Mesendoderm (in vitro differentiated cells): ENCODE data around the gene DBH.

Source experiments
- DNase-seq: peaks from one replicate; pipeline ENCODE4 v3.0.0; 2013
- H2AK5ac ChIP-seq: 2 replicates; pipeline ENCODE4 v1.6.1; 2013; ENCODE audit warnings: low read length, inconsistent platforms
- H2BK120ac ChIP-seq: 2 replicates; pipeline ENCODE4 v1.6.1; 2013; ENCODE audit warnings: low read depth, mild to moderate bottlenecking, low read length, moderate library complexity, mixed read lengths
- H2BK15ac ChIP-seq: replicated peaks from 2 replicates; pipeline ENCODE4 v1.6.1; 2013; ENCODE audit warnings: low read depth, mild to moderate bottlenecking, moderate library complexity
- H2BK5ac ChIP-seq: 2 replicates; pipeline ENCODE4 v1.6.1; 2013; ENCODE audit warnings: low read length, inconsistent platforms
- H3K18ac ChIP-seq: 2 replicates; pipeline ENCODE4 v1.6.1; 2013; ENCODE audit warnings: mild to moderate bottlenecking, low read length, mixed read lengths
- H3K23ac ChIP-seq: one replicate; pipeline ENCODE4 v1.6.1; 2013; ENCODE audit warnings: low read length
- H3K27ac ChIP-seq: 2 replicates; pipeline ENCODE4 v1.5.1; 2013; ENCODE audit warnings: low read depth, mild to moderate bottlenecking, inconsistent platforms, low read length, moderate library complexity
- H3K27me3 ChIP-seq: 2 replicates; pipeline ENCODE4 v1.6.1; 2013; ENCODE audit warnings: low read length, control low read depth, mild to moderate bottlenecking, inconsistent platforms; ENCODE audit not compliant: insufficient read depth, poor library complexity
- H3K36me3 ChIP-seq: 2 replicates; pipeline ENCODE4 v1.6.1; 2013; ENCODE audit warnings: low read length, inconsistent platforms; ENCODE audit not compliant: control insufficient read depth, insufficient read depth
- H3K4ac ChIP-seq: one replicate; pipeline ENCODE4 v1.6.1; 2013; ENCODE audit warnings: low read depth, mild to moderate bottlenecking, low read length, moderate library complexity
- H3K4me1 ChIP-seq: 2 replicates; pipeline ENCODE4 v1.6.1; 2013; ENCODE audit warnings: low read depth, low read length, inconsistent platforms; ENCODE audit not compliant: control insufficient read depth
- H3K4me2 ChIP-seq: 2 replicates; pipeline ENCODE4 v1.6.1; 2013; ENCODE audit warnings: low read length
- H3K4me3 ChIP-seq: 2 replicates; pipeline ENCODE4 v1.5.1; 2013; ENCODE audit warnings: mild to moderate bottlenecking, low read length
- H3K56ac ChIP-seq: one replicate; pipeline ENCODE4 v1.6.1; 2013; ENCODE audit warnings: low read length
- H3K79me1 ChIP-seq: 2 replicates; pipeline ENCODE4 v1.6.1; 2013; ENCODE audit warnings: low read length, inconsistent platforms
- H3K79me2 ChIP-seq: 2 replicates; pipeline ENCODE4 v1.6.1; 2013; ENCODE audit warnings: mild to moderate bottlenecking, low read length; ENCODE audit not compliant: control insufficient read depth, insufficient read depth
- H3K9ac ChIP-seq: 2 replicates; pipeline ENCODE4 v1.6.1; 2013; ENCODE audit warnings: low read length, inconsistent platforms
- H4K5ac ChIP-seq: one replicate; pipeline ENCODE4 v1.6.1; 2013; ENCODE audit warnings: low read length
- H4K8ac ChIP-seq: one replicate; pipeline ENCODE4 v1.6.1; 2013; ENCODE audit warnings: low read depth, mild to moderate bottlenecking, control low read depth, low read length, moderate library complexity
- WGBS: extraction: QIAGEN DNeasy Blood & Tissue Kit; methylation state at CpG from one replicate; pipeline ENCODE4 v1.1.7; 2013; ENCODE audit warnings: low lambda C conversion rate, missing lambda C conversion rate; ENCODE audit not compliant: insufficient coverage; ENCODE audit errors: extremely low coverage; 5-methylcytosine and 5-hydroxymethylcytosine counted together

DBH gene

DNA sequence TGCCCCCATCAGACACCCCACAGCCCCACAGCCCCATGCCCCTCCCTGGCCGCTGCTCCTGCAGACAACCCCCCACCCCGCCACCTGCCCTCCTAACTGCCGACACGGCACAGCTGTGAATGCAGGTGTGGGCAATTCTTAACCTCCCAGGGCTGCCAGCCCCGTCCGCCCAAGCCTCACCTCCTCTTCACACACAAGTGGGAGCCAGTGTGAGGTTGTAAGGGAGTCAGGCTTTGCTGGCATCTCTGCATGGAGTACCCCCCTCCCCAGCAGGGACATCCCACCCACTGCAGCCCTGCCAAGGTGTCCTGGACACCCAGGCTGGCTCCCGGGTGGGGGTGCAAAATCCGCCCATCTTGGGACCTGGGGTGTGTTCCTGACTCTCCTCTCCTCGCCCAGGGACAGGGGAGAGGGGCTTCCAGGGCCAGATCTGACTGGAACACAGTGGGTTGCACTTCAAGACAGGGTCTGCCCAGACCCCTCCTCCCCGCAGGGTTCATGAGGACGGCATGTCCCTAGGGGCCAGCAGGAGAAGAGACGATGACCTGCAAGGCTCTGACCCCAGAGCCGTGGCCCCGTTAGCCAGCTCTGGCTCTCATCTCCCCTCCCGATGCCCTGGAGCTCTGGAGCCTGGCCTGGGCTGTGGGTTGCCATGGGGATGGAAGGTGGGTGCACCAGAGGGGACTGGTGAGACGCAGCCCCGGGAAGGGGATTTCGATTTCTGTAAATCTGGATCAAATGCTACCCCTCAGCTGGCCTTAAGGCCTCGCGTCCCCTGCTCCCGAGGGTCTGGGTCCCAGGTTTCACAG, 67.6 kb downstream of the DBH start:
- Histone ChIP-seq H3K4me1 (peaks cover 4% of the 10 kb centered on the region), H3K4ac (no peak overlapping the region), H3K36me3 (no peaks in the 10 kb centered on the region), H3K79me1 (no peaks in the 10 kb centered on the region), H2AK5ac (no peak overlapping the region), H3K23ac (no peak overlapping the region), H4K8ac (no peak overlapping the region), H3K56ac (no peak overlapping the region), H3K18ac (no peak overlapping the region), H3K79me2 (no peaks in the 10 kb centered on the region), H3K4me3 (no peak overlapping the region), H2BK120ac (no peak overlapping the region), H3K27me3 (no peaks in the 10 kb centered on the region), H4K5ac (no peak overlapping the region), H2BK15ac (no peak overlapping the region), H2BK5ac (no peak overlapping the region), H3K9ac (no peak overlapping the region), H3K27ac (no peak overlapping the region), H3K4me2 (no peak overlapping the region)
- WGBS = no CpG with 5 or more reads among the region's 21 CpGs
- DNase-seq = no peak

DNA sequence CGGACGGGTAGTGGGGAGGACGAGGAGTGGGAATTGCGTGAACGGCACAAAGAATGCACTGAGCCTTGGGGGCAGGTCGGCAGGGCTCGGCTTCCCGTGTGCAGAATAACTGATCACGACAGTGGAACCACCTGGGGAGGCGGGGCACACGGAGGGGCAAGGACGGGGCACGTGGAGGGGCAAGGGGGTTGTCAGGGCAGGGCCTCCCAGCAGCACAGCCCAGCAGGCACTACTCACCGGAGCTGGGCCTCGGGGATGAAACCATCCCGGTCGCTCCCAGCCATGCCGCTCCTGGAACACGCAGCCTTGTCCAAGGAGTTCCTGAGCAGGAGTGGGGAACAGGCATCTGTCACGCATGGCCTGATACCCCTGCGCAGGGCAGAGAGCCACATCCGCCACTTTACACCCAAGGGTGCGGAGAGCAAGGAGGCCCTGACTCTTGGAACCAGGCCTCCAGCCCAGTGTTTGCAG, 68.6 kb downstream of the DBH start:
- Histone ChIP-seq H3K9ac (no peak overlapping the region), H3K79me2 (no peaks in the 10 kb centered on the region), H3K27me3 (no peaks in the 10 kb centered on the region), H3K23ac (no peak overlapping the region), H3K4me3 (no peak overlapping the region), H3K36me3 (no peaks in the 10 kb centered on the region), H2BK15ac (no peak overlapping the region), H4K5ac (no peak overlapping the region), H2BK120ac (no peak overlapping the region), H3K79me1 (no peaks in the 10 kb centered on the region), H2BK5ac (no peak overlapping the region), H3K56ac (no peak overlapping the region), H4K8ac (no peak overlapping the region), H3K4me1 (peaks cover 4% of the 10 kb centered on the region), H3K4ac (no peak overlapping the region), H3K27ac (no peak overlapping the region), H2AK5ac (no peak overlapping the region), H3K4me2 (no peak overlapping the region), H3K18ac (no peak overlapping the region)
- no peak for DNase-seq
- no CpG with 5 or more reads among the region's 23 CpGs for WGBS

DNA sequence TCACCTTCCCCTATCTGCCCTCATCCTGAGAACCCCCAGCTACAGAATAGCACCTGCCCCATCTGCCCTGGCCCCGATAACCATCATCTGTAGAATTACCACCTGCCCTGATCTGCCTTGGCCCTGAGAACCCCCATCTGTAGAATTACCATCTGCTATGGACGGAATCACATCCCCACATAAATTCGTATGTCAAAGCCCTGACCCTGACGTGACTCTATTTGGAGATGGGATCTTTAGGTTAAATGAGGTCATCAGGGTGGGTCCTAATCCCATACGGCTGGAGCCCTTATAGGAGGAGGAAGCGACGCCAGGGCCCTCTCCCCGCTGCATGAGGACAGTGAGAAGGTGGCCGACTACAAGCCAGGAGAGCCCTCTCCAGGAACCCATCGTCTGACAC, 69.4 kb downstream of the DBH start:
- Histone ChIP-seq H3K4me2 (no peak overlapping the region), H3K18ac (no peak overlapping the region), H3K56ac (no peak overlapping the region), H2BK120ac (no peak overlapping the region), H3K9ac (no peak overlapping the region), H3K79me2 (no peaks in the 10 kb centered on the region), H2BK5ac (no peak overlapping the region), H3K4me1 (peaks cover 4% of the 10 kb centered on the region), H2AK5ac (no peak overlapping the region), H3K27ac (no peak overlapping the region), H3K4me3 (no peak overlapping the region), H4K5ac (no peak overlapping the region), H3K27me3 (no peaks in the 10 kb centered on the region), H3K79me1 (no peaks in the 10 kb centered on the region), H3K36me3 (no peaks in the 10 kb centered on the region), H3K4ac (no peak overlapping the region), H4K8ac (no peak overlapping the region), H2BK15ac (no peak overlapping the region), H3K23ac (no peak overlapping the region)
- DNase-seq = no peak
- no CpG with 5 or more reads among the region's 10 CpGs for WGBS

DNA sequence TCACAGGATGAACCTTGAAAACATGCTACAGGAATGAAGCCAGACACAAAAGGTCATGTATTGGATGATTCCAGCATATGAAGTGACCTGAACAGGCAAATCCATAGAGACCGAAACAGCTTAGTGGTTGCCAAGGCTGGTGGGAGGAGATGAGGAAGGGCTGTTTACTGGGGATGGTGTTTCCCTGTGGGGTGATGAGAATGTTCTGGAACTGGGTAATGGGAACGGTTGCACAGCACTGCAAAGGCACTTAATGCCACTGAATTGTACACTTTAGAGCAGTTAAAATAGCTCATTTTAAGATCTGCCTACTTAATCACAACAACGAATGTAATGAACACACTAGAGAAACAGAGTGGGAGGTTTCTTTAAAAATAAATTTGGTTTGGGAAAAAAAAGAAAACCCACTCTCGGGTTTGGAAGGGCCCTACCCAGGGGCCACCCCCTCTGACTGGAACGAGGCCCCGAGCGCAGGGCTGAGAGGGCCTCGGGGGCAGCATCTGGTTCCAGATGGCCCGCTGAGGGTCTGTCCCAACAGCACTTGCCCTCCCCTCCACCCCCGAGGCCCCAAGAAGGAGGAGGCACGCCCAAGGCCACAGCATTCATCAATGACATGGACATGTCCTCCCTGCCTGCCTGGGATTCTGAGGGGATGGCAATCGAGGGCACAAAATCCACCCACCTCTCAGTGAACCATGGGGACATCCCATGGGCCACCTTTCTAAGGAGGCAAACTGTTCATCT, 70.3 kb downstream of the DBH start:
- Histone ChIP-seq H3K27ac (no peak overlapping the region), H3K36me3 (no peaks in the 10 kb centered on the region), H3K79me2 (no peaks in the 10 kb centered on the region), H2BK5ac (no peak overlapping the region), H2BK15ac (no peak overlapping the region), H3K9ac (no peak overlapping the region), H3K79me1 (no peaks in the 10 kb centered on the region), H2BK120ac (no peak overlapping the region), H3K4me3 (no peak overlapping the region), H2AK5ac (no peak overlapping the region), H4K5ac (no peak overlapping the region), H3K4ac (no peak overlapping the region), H3K18ac (no peak overlapping the region), H3K23ac (no peak overlapping the region), H4K8ac (no peak overlapping the region), H3K27me3 (no peaks in the 10 kb centered on the region), H3K4me1 (peaks cover 4% of the 10 kb centered on the region), H3K4me2 (no peak overlapping the region), H3K56ac (no peak overlapping the region)
- no peak for DNase-seq
- WGBS = no CpG with 5 or more reads among the region's 12 CpGs

DNA sequence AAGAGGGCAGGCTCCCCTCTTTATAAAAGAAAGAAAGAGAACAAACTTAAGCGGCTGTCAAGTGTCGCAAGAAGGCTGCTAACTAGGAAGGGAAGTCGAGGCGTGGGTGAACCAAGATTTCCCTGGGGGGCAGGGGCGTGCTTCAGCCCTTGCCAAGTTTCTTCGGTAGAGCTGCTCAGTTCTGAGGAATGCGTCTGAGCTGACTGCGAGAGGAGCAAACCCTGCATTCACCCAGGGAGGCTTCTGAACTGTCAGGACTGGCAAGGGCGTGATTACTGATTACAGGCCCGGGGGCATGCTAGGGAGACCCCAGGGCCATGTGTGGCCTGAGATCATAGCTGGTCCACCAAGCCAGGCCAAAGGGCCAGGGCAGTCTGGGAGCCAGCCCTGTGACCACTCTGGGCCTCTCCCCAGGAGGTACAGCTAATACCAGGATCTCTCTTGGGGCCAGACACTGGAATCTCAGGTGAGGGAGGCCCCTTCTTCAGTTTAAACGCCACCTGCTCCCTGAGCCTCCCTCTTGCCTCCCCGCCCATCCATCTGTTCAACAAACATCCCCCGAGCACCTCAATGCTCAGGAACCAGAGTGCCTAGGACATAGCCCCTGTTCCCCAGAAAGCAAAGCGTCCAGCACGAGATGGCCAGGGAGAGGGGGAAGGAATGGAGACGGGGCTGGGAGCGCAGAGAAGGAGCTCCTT, 71.1 kb downstream of the DBH start:
- Histone ChIP-seq H3K27me3 (no peaks in the 10 kb centered on the region), H3K9ac (no peak overlapping the region), H2BK15ac (no peak overlapping the region), H3K4me1 (peaks cover 2% of the 10 kb centered on the region), H3K4me2 (no peak overlapping the region), H2BK5ac (no peak overlapping the region), H3K79me2 (no peaks in the 10 kb centered on the region), H2BK120ac (no peak overlapping the region), H3K56ac (no peak overlapping the region), H3K27ac (no peak overlapping the region), H3K23ac (no peak overlapping the region), H3K18ac (no peak overlapping the region), H4K8ac (no peak overlapping the region), H2AK5ac (no peak overlapping the region), H3K79me1 (no peaks in the 10 kb centered on the region), H3K4ac (no peak overlapping the region), H3K4me3 (no peak overlapping the region), H4K5ac (no peak overlapping the region), H3K36me3 (no peaks in the 10 kb centered on the region)
- no CpG with 5 or more reads among the region's 17 CpGs for WGBS
- DNase-seq = no peak
